ENCODE measurements around the gene NUBP2. TPM values are rescaled to one million over a fixed set of nuclear protein-coding genes. Genes with fewer than 3 reads are reported as not detected.

Gene NUBP2
- polyA plus RNA-seq, 1 of the 3 experiments (the other 2 are of a cell fraction), result 73.2 TPM

DNA sequence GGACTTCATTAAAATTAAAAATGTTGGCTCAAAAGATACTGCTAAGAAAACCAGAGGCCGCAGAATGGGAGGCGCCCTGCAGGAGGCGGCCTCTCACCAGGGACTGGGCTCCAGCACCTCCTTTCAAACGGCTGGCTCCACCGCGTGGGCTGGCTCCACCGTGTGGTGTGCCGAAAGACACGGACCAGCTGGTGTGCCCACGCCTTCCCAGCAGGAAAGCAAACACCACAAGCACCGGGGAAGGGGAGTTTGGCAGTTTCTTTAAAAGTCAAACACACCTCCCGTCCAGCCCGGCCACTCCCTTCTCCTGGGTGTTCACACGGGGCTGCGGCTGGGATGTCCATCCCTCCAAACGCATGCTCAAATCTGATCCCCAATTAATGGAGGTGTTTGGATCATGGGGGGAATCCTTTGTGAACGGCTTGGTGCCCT is 30.0 kb downstream of the NUBP2 start:
- H3K36me3 ChIP-seq (replicated peaks in 1 of 2; ENCODE audit: control insufficient read depth in 1 of 2, insufficient read depth in 2 of 2, low read length in 1 of 2), result peaks cover 0 to 20% of the 10 kb centered on the region in 2 experiments
- peak; percentile 84 for DNase-seq
- no peak overlapping the region for H3K9ac ChIP-seq
- no peaks in the 10 kb centered on the region for H3K9me2 ChIP-seq
- peaks cover 4% of the 10 kb centered on the region; the same call in 1 of the 2 replicates for H3K79me2 ChIP-seq (ENCODE audit: insufficient read depth)
- no peaks in the 10 kb centered on the region for H3K4me1 ChIP-seq (ENCODE audit: control insufficient read depth in 1 of 2, insufficient read depth in 2 of 2, low read depth in 1 of 2, low read length in 1 of 2)
- peaks cover 7% of the 10 kb centered on the region for H3F3A ChIP-seq (replicated peaks; ENCODE audit: insufficient read depth)
- H3K9me3 ChIP-seq, result no peaks in the 10 kb centered on the region
- ChIA-PET CTCF (interaction anchor here (0.7 to 2.0 kb wide), 3 partner anchors 14 to 654 kb away, joined by 3 to 7 read pairs (median 3); partner anchors contain the start of genes FAHD1 and HAGH), POLR2A (interaction anchor here (1.3 kb wide), 1 partner anchor 14 kb away, joined by 3 read pairs; the partner anchor contains the start of genes FAHD1 and HAGH)
- 75% methylated on average over 15 of the region's 17 CpGs for WGBS (ENCODE audit: low lambda C conversion rate)
- no peak overlapping the region for H3K4me3 ChIP-seq (ENCODE audit: low read depth in 2 of 2, low read length in 1 of 2)
- TF ChIP-seq RFX5 (IDR thresholded peaks at IDR 0.05; ENCODE audit: low read length), result no peak
- TF ChIP-seq EP300 (IDR thresholded peaks at IDR 0.05; ENCODE audit: borderline replicate concordance in 1 of 2, low read depth in 1 of 2, low read length in 1 of 2), result no peak
- TF ChIP-seq MXI1 (IDR thresholded peaks at IDR 0.05; ENCODE audit: low read depth, low read length), result peak; percentile 47; the same call in 1 of the 2 replicates
- peak; percentile 37 for TF ChIP-seq SMC3 (IDR thresholded peaks at IDR 0.05; ENCODE audit: low read depth, low read length)
- TF ChIP-seq MEF2A (IDR thresholded peaks at IDR 0.05; ENCODE audit: borderline replicate concordance, low read depth), result no peak
- no peak for TF ChIP-seq ELF1 (IDR thresholded peaks at IDR 0.05)
- TF ChIP-seq TCF12 (IDR thresholded peaks at IDR 0.05), result no peak
- TF ChIP-seq EZH2phosphoT487 (IDR thresholded peaks at IDR 0.05; ENCODE audit: borderline replicate concordance, low read depth), result no peak
- TF ChIP-seq RAD21 (IDR thresholded peaks at IDR 0.05; ENCODE audit: low read length), result peak; percentile 59
- no peak for TF ChIP-seq POLR2AphosphoS5 (IDR thresholded peaks at IDR 0.05; ENCODE audit: low read depth, low read length)
- TF ChIP-seq FOSL2 (IDR thresholded peaks at IDR 0.05; ENCODE audit: borderline replicate concordance, low read depth), result no peak
- TF ChIP-seq JUND (IDR thresholded peaks at IDR 0.05), result no peak
- no peak for TF ChIP-seq TEAD4 (IDR thresholded peaks at IDR 0.05; ENCODE audit: borderline replicate concordance, insufficient read depth)
- peak; percentile 48 for TF ChIP-seq CTCF (IDR thresholded peaks at IDR 0.05)
- no peak for TF ChIP-seq YY1 (IDR thresholded peaks at IDR 0.05; ENCODE audit: low read depth)
- TF ChIP-seq FOXJ3 (CRISPR knock-in tag; IDR thresholded peaks at IDR 0.05), result no peak
- TF ChIP-seq MAX (IDR thresholded peaks at IDR 0.05; ENCODE audit: low read depth), result no peak
- H4K20me1 ChIP-seq (ENCODE audit: insufficient read depth), result no peaks in the 10 kb centered on the region
- no peak overlapping the region for H3K27ac ChIP-seq (ENCODE audit: low read depth in 2 of 2, low read length in 1 of 2)
- no peak overlapping the region for H2AFZ ChIP-seq (ENCODE audit: low read depth)
- H3K4me2 ChIP-seq, result no peak overlapping the region
- no peaks in the 10 kb centered on the region for H3K27me3 ChIP-seq (ENCODE audit: insufficient read depth)

GRCh38 chr16:1815461-1815860 is 32.7 kb downstream of the NUBP2 start:
- H3K36me3 ChIP-seq (replicated peaks in 1 of 2; ENCODE audit: control insufficient read depth in 1 of 2, insufficient read depth in 2 of 2, low read length in 1 of 2), result peaks cover 0 to 14% of the 10 kb centered on the region in 2 experiments
- no peak overlapping the region for H3K4me3 ChIP-seq (ENCODE audit: low read depth in 2 of 2, low read length in 1 of 2)
- no peaks in the 10 kb centered on the region for H3K9me3 ChIP-seq
- no peak overlapping the region for H3K27ac ChIP-seq (ENCODE audit: low read depth in 2 of 2, low read length in 1 of 2)
- no peaks in the 10 kb centered on the region for H4K20me1 ChIP-seq (ENCODE audit: insufficient read depth)
- no peak overlapping the region for H2AFZ ChIP-seq (ENCODE audit: low read depth)
- peaks cover 4% of the 10 kb centered on the region; the same call in 1 of the 2 replicates for H3K79me2 ChIP-seq (ENCODE audit: insufficient read depth)
- ChIA-PET POLR2A (no interaction called here), CTCF (no interaction called here)
- H3F3A ChIP-seq (replicated peaks; ENCODE audit: insufficient read depth), result peaks cover 7% of the 10 kb centered on the region
- H3K4me2 ChIP-seq, result no peak overlapping the region
- no peak for DNase-seq
- no peaks in the 10 kb centered on the region for H3K4me1 ChIP-seq (ENCODE audit: control insufficient read depth in 1 of 2, insufficient read depth in 2 of 2, low read depth in 1 of 2, low read length in 1 of 2)
- no peaks in the 10 kb centered on the region for H3K27me3 ChIP-seq (ENCODE audit: insufficient read depth)
- no peak overlapping the region for H3K9ac ChIP-seq
- WGBS (ENCODE audit: low lambda C conversion rate), result 94% methylated on average over 10 of the region's 11 CpGs
- no peaks in the 10 kb centered on the region for H3K9me2 ChIP-seq
- TF ChIP-seq MEF2A (IDR thresholded peaks at IDR 0.05; ENCODE audit: borderline replicate concordance, low read depth) (no peak), POLR2AphosphoS5 (IDR thresholded peaks at IDR 0.05; ENCODE audit: low read depth, low read length) (no peak), FOSL2 (IDR thresholded peaks at IDR 0.05; ENCODE audit: borderline replicate concordance, low read depth) (no peak), YY1 (IDR thresholded peaks at IDR 0.05; ENCODE audit: low read depth) (no peak), NRF1 (IDR thresholded peaks at IDR 0.05; ENCODE audit: low read depth, low read length) (no peak), RCOR1 (IDR thresholded peaks at IDR 0.05; ENCODE audit: low read length) (no peak), USF1 (IDR thresholded peaks at IDR 0.05; ENCODE audit: borderline replicate concordance, low read depth) (no peak), RAD21 (IDR thresholded peaks at IDR 0.05; ENCODE audit: low read length) (no peak), RXRA (IDR thresholded peaks at IDR 0.05; ENCODE audit: borderline replicate concordance, low read depth) (no peak), REST (IDR thresholded peaks at IDR 0.05; ENCODE audit: low read depth, low read length) (no peak), ELF1 (IDR thresholded peaks at IDR 0.05) (no peak), FOXJ3 (CRISPR knock-in tag; IDR thresholded peaks at IDR 0.05) (no peak), EP300 (IDR thresholded peaks at IDR 0.05; ENCODE audit: borderline replicate concordance in 1 of 2, low read depth in 1 of 2, low read length in 1 of 2) (no peak), RFX5 (IDR thresholded peaks at IDR 0.05; ENCODE audit: low read length) (no peak)

Data from SK-N-SH (cell line).